ENCODE data around the gene PLPP7. TPM values are rescaled to one million over a fixed set of nuclear protein-coding genes. Genes with fewer than 3 reads are reported as not detected.
"Not testable (repeated sequence)": the region's sequence is repeated elsewhere in the genome, so short reads cannot be mapped to it uniquely, and the experiment has no call there.

Gene PLPP7
- total RNA-seq, 1 donor, result 16.3 TPM

DNA sequence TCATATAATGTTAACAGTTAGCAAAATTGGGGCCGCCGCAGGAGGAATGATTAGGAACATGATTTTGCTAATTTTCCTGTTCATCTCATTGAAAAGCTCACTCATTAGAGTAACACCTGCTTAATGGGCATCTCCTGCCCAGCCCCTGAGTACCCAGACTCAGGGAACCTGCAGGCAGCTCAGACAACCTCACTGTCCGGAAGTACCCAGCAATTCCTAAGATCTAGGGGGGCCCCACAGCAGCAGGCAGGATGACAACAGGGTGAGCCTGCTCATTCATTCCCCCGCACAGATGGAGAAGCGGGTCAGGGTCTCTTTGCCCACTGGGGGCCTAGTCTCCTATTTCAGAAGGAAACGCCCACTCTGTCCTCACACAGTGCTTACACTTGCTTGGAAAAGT, 25.8 kb upstream of the PLPP7 start:
- Histone ChIP-seq H3K79me2 (ENCODE audit: insufficient read depth, low read length) (no peaks in the 10 kb centered on the region), H3K4me1 (ENCODE audit: insufficient read depth, low read length) (no peaks in the 10 kb centered on the region), H3K36me3 (ENCODE audit: insufficient read depth, low read length) (no peaks in the 10 kb centered on the region), H2AFZ (ENCODE audit: low read length) (no peak overlapping the region), H3K9me3 (ENCODE audit: low read depth, low read length) (no peaks in the 10 kb centered on the region), H3K27me3 (ENCODE audit: insufficient read depth, low read length) (no peaks in the 10 kb centered on the region), H3K4me2 (ENCODE audit: insufficient read depth, low read length) (no peak overlapping the region), H3K27ac (ENCODE audit: low read depth, low read length) (no peak overlapping the region), H3K4me3 (ENCODE audit: insufficient read depth, low read length) (no peak overlapping the region), H4K20me1 (ENCODE audit: insufficient read depth, low read length) (no peaks in the 10 kb centered on the region)
- DNase-seq (ENCODE audit: insufficient read length, low spot score, missing footprints), result peak; percentile 46
- TF ChIP-seq CTCF (IDR thresholded peaks at IDR 0.05; ENCODE audit: extremely low read depth, low read depth, low read length), result no peak

GRCh38 chr9:131264231-131264630, 25.3 kb upstream of the PLPP7 start:
- no peaks in the 10 kb centered on the region for H3K79me2 ChIP-seq (ENCODE audit: insufficient read depth, low read length)
- H3K9me3 ChIP-seq (ENCODE audit: low read depth, low read length), result no peaks in the 10 kb centered on the region
- DNase-seq (ENCODE audit: insufficient read length, low spot score, missing footprints), result no peak
- H4K20me1 ChIP-seq (ENCODE audit: insufficient read depth, low read length), result no peaks in the 10 kb centered on the region
- H3K27ac ChIP-seq (ENCODE audit: low read depth, low read length), result no peak overlapping the region
- no peak overlapping the region for H3K4me2 ChIP-seq (ENCODE audit: insufficient read depth, low read length)
- no peak overlapping the region for H2AFZ ChIP-seq (ENCODE audit: low read length)
- TF ChIP-seq CTCF (IDR thresholded peaks at IDR 0.05; ENCODE audit: extremely low read depth, low read depth, low read length), result no peak
- no peaks in the 10 kb centered on the region for H3K4me1 ChIP-seq (ENCODE audit: insufficient read depth, low read length)
- H3K4me3 ChIP-seq (ENCODE audit: insufficient read depth, low read length), result no peak overlapping the region
- H3K36me3 ChIP-seq (ENCODE audit: insufficient read depth, low read length), result no peaks in the 10 kb centered on the region
- no peaks in the 10 kb centered on the region for H3K27me3 ChIP-seq (ENCODE audit: insufficient read depth, low read length)

DNA sequence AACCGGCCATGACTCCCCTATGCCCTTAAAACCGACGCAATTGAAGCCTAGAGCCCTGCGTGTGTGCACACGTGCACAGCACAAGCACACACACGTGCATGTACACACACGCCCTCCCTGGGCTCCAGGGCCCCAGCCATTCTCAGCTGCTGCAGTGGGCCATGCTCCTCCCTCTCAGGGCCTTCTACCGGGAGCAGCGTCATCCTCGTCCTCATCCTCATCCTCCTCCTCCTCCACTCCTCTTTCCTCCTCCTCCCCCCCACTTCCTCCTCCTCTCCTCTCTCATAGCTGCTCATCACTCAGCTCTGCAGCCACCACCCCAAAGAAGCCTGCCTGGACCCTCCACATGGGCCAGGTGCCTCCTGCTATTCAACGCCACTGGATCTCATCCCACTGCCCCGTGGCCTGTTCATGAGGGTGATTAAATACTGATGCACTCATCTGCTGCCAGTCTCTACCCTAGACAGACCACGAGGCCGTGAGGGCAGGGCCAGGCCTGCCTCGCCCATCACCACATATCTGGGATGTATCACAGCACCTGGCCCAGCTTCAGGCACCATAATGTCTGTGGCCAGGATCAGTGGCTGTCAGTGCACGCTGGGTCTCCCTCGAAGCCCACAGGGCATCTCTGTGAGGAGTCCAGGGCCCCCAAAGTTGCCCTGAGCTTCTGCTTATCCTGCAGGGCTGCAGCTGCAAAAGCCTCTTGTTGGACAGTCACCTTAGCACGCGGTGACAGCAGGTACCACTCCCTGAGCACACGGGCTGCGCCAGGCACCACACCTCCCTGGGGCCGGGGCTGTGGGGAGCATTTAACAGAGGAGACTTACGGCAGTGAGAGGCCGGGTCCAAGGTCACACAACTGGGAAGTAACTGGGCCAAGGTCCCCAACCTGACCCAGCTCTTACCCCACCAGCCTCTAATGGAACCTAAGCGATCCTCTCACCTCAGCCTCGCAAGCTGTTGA, 23.0 kb upstream of the PLPP7 start:
- Histone ChIP-seq H3K79me2 (ENCODE audit: insufficient read depth, low read length) (no peaks in the 10 kb centered on the region), H2AFZ (ENCODE audit: low read length) (no peak overlapping the region), H3K4me3 (ENCODE audit: insufficient read depth, low read length) (no peak overlapping the region), H3K27me3 (ENCODE audit: insufficient read depth, low read length) (no peaks in the 10 kb centered on the region), H3K27ac (ENCODE audit: low read depth, low read length) (no peak overlapping the region), H3K4me1 (ENCODE audit: insufficient read depth, low read length) (no peaks in the 10 kb centered on the region), H3K9me3 (ENCODE audit: low read depth, low read length) (no peaks in the 10 kb centered on the region), H3K4me2 (ENCODE audit: insufficient read depth, low read length) (no peak overlapping the region), H3K36me3 (ENCODE audit: insufficient read depth, low read length) (no peaks in the 10 kb centered on the region), H4K20me1 (ENCODE audit: insufficient read depth, low read length) (no peaks in the 10 kb centered on the region)
- peak; percentile 79 for DNase-seq (ENCODE audit: insufficient read length, low spot score, missing footprints)
- TF ChIP-seq CTCF (IDR thresholded peaks at IDR 0.05; ENCODE audit: extremely low read depth, low read depth, low read length), result no peak

DNA sequence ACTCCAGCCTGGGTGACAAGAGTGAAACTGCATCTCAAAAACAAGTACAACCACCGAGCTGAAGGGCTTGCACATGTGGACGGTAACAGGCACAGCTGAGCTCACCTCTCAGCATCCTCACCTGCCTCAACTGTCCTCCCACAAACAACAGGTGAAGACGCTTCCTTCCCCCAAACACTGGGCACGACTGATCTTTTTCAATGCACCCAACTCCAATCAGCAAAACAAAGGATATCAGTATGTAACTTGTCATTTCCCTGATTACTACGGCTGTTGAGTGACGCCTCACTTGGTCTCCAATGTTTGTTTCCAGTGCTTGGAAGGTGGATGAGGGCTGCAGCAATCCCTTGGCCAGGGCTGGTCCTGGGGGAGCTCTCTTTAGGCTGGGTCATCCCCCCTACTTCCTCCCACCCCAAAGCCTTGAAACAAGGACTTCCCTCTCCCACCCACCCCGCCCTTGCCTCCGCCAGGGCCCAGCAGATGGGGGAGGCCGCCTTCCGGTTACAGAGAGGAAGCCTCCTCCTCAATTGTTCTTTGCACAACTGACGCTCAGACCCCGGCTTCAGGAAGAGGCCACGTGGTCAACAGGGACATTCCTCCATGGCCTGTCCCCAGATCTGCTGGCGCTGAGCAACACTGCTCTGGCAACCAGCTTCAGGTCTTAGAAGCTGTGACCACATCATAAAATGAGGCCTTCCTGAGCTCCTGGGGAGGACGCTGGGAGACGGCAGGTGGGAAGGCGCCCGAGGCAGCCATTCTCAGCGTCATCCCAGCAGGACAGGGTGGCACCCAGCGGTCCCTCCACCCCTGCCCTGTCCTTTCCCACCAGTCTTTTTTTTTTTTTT, 19.1 kb upstream of the PLPP7 start:
- Histone ChIP-seq H3K4me1 (ENCODE audit: insufficient read depth, low read length) (no peaks in the 10 kb centered on the region), H3K79me2 (ENCODE audit: insufficient read depth, low read length) (no peaks in the 10 kb centered on the region), H3K27ac (ENCODE audit: low read depth, low read length) (no peak overlapping the region), H3K9me3 (ENCODE audit: low read depth, low read length) (no peaks in the 10 kb centered on the region), H3K36me3 (ENCODE audit: insufficient read depth, low read length) (no peaks in the 10 kb centered on the region), H4K20me1 (ENCODE audit: insufficient read depth, low read length) (no peaks in the 10 kb centered on the region), H3K4me3 (ENCODE audit: insufficient read depth, low read length) (no peak overlapping the region), H3K4me2 (ENCODE audit: insufficient read depth, low read length) (no peak overlapping the region), H3K27me3 (ENCODE audit: insufficient read depth, low read length) (no peaks in the 10 kb centered on the region), H2AFZ (ENCODE audit: low read length) (no peak overlapping the region)
- DNase-seq (ENCODE audit: insufficient read length, low spot score, missing footprints), result peak; percentile 73
- TF ChIP-seq CTCF (IDR thresholded peaks at IDR 0.05; ENCODE audit: extremely low read depth, low read depth, low read length), result no peak

GRCh38 chr9:131271016-131271273, 18.6 kb upstream of the PLPP7 start:
- H3K4me3 ChIP-seq (ENCODE audit: insufficient read depth, low read length); H3K4me2 ChIP-seq (ENCODE audit: insufficient read depth, low read length); H3K4me1 ChIP-seq (ENCODE audit: insufficient read depth, low read length); H3K27me3 ChIP-seq (ENCODE audit: insufficient read depth, low read length); H4K20me1 ChIP-seq (ENCODE audit: insufficient read depth, low read length); H3K27ac ChIP-seq (ENCODE audit: low read depth, low read length); H3K79me2 ChIP-seq (ENCODE audit: insufficient read depth, low read length); DNase-seq (ENCODE audit: insufficient read length, low spot score, missing footprints); H3K36me3 ChIP-seq (ENCODE audit: insufficient read depth, low read length); H3K9me3 ChIP-seq (ENCODE audit: low read depth, low read length); H2AFZ ChIP-seq (ENCODE audit: low read length): not testable (repeated sequence)
